ENCODE measurements around the gene RRAGA.

DNA sequence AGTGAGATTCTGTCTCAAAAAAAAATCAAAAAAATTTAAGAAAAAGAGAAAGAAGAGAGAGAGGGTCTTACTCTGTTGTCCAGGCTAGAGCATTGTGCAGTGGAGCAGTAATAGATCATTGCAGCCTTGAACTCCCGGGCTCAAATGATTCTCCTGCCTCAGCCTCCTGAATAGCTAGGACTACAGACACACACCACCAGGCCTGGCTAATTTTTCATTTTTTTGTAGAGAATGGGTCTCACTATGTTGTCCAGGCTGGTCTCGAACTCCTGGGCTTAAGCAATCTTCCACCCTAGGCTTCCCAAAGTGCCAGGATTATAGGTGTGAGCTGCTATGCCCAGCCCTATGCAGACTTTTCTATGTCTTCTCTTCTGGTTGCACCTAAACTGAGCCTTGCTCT, 25.0 kb downstream of the RRAGA start:
- TF ChIP-seq CTCF (IDR thresholded peaks at IDR 0.05 in 4 of 5, conservative IDR thresholded peaks at IDR 0.05 in 1 of 5), result no peak
- TF ChIP-seq POLR2A (IDR thresholded peaks at IDR 0.05), result no peak
